Measurements from ENCODE around the gene CLINT1. TPM values are rescaled to one million over a fixed set of nuclear protein-coding genes. Genes with fewer than 3 reads are reported as not detected.

CLINT1 gene
- total and polyA plus RNA-seq, 9 of the 15 experiments (the other 6 are each of a cell fraction or from before 2014, with no cell fraction given) = 23.6 to 125 (median 71.4) TPM

DNA sequence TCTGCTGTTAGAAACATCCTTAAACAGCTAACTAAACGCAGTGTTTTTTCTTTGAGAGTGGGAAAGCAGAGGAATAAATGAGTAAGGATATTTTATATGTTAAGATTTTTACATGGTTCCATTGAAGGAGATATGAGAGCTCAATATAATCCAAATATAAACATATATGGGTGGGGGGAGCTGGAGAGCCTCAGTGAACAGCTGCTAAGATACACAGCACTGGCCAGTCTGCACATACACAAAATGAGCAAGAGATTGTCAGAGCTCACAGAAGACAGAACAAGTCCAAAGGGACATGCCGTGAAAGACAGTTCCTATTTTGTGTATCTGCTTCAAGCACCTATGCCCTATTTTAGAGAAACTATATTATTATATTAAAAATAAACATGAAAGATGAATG lies 46.9 kb downstream of the CLINT1 start:
- H3K9me3 ChIP-seq (replicated peaks; ENCODE audit: control insufficient read depth, insufficient read depth, low read depth, low read length) = no peaks in the 10 kb centered on the region
- ChIA-PET CTCF (ENCODE audit: low intra/inter-chr PET ratio) (no interaction called here), POLR2A (no interaction called here)
- no peak overlapping the region for H3K9ac ChIP-seq (ENCODE audit: insufficient read depth in 1 of 2, low read depth in 2 of 2, low read length in 2 of 2)
- H2AFZ ChIP-seq (ENCODE audit: low read depth, low read length) = no peak overlapping the region
- WGBS (ENCODE audit: insufficient coverage, low coverage, missing lambda C conversion rate) = 97% methylated on average over 2 of the region's 2 CpGs
- FAIRE-seq (no peak), DNase-seq (ENCODE audit: extremely low read depth in 1 of 4, low spot score in 3 of 4) (no peak), ATAC-seq (no peak)
- H3K27me3 ChIP-seq (ENCODE audit: control insufficient read depth in 2 of 2, insufficient read depth in 2 of 2, low read length in 2 of 2) = no peaks in the 10 kb centered on the region
- intact Hi-C loops (cut with micrococcal nuclease) (no loop called here), in situ Hi-C loops (cut with MboI) (no loop called here)
- no TSS peak for BruUV-seq (replicated peaks)
- no peak overlapping the region for H3K27ac ChIP-seq (ENCODE audit: extremely low read depth, low read depth, low read length)
- H3K4me2 ChIP-seq (ENCODE audit: insufficient read depth, low read length) = no peak overlapping the region
- no peaks in the 10 kb centered on the region for H4K20me1 ChIP-seq (replicated peaks; ENCODE audit: control insufficient read depth, insufficient read depth, low read length)
- no peaks in the 10 kb centered on the region for H3K4me1 ChIP-seq (replicated peaks in 1 of 2; ENCODE audit: control insufficient read depth in 2 of 2, insufficient read depth in 2 of 2, low read length in 2 of 2)
- no peaks in the 10 kb centered on the region for H3K9me1 ChIP-seq (ENCODE audit: control insufficient read depth, insufficient read depth, low read length)
- no peak overlapping the region for H3K4me3 ChIP-seq
- H3K79me2 ChIP-seq (ENCODE audit: control insufficient read depth, insufficient read depth, low read length) = 0 out of 3 replicates have a peak, but pooled peaks cover 4% of the 10 kb centered on the region
- H3K36me3 ChIP-seq (ENCODE audit: control insufficient read depth, insufficient read depth, low read length) = peaks cover 89% of the 10 kb centered on the region
- no peak for TF ChIP-seq EWSR1 (IDR thresholded peaks at IDR 0.05; ENCODE audit: borderline replicate concordance, low read depth, partially characterized antibody)
- no peak for TF ChIP-seq RBM25 (IDR thresholded peaks at IDR 0.05; ENCODE audit: low read depth, low read length, severe bottlenecking)
- TF ChIP-seq, protein P1, sequence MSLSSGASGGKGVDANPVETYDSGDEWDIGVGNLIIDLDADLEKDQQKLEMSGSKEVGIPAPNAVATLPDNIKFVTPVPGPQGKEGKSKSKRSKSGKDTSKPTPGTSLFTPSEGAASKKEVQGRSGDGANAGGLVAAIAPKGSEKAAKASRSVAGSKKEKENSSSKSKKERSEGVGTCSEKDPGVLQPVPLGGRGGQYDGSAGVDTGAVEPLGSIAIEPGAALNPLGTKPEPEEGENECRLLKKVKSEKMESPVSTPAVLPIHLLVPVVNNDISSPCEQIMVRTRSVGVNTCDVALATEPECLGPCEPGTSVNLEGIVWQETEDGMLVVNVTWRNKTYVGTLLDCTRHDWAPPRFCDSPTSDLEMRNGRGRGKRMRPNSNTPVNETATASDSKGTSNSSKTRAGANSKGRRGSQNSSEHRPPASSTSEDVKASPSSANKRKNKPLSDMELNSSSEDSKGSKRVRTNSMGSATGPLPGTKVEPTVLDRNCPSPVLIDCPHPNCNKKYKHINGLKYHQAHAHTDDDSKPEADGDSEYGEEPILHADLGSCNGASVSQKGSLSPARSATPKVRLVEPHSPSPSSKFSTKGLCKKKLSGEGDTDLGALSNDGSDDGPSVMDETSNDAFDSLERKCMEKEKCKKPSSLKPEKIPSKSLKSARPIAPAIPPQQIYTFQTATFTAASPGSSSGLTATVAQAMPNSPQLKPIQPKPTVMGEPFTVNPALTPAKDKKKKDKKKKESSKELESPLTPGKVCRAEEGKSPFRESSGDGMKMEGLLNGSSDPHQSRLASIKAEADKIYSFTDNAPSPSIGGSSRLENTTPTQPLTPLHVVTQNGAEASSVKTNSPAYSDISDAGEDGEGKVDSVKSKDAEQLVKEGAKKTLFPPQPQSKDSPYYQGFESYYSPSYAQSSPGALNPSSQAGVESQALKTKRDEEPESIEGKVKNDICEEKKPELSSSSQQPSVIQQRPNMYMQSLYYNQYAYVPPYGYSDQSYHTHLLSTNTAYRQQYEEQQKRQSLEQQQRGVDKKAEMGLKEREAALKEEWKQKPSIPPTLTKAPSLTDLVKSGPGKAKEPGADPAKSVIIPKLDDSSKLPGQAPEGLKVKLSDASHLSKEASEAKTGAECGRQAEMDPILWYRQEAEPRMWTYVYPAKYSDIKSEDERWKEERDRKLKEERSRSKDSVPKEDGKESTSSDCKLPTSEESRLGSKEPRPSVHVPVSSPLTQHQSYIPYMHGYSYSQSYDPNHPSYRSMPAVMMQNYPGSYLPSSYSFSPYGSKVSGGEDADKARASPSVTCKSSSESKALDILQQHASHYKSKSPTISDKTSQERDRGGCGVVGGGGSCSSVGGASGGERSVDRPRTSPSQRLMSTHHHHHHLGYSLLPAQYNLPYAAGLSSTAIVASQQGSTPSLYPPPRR (CRISPR knock-in tag; IDR thresholded peaks at IDR 0.05; ENCODE audit: borderline replicate concordance) = no peak
- no peak for TF ChIP-seq RCOR1 (IDR thresholded peaks at IDR 0.05; ENCODE audit: borderline replicate concordance in 1 of 2, low read depth in 2 of 2, low read length in 2 of 2)
- no peak for TF ChIP-seq MEF2A (IDR thresholded peaks at IDR 0.05; ENCODE audit: control insufficient read depth, low read depth, low read length)
- TF ChIP-seq MEF2D (tag; conservative IDR thresholded peaks at IDR 0.05; ENCODE audit: low read depth) = no peak
- no peak for TF ChIP-seq ZNF507 (tag; conservative IDR thresholded peaks at IDR 0.05)
- TF ChIP-seq, protein P2, sequence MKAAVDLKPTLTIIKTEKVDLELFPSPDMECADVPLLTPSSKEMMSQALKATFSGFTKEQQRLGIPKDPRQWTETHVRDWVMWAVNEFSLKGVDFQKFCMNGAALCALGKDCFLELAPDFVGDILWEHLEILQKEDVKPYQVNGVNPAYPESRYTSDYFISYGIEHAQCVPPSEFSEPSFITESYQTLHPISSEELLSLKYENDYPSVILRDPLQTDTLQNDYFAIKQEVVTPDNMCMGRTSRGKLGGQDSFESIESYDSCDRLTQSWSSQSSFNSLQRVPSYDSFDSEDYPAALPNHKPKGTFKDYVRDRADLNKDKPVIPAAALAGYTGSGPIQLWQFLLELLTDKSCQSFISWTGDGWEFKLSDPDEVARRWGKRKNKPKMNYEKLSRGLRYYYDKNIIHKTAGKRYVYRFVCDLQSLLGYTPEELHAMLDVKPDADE (conservative IDR thresholded peaks at IDR 0.05; ENCODE audit: control insufficient read depth, low read depth, low read length) = no peak
- no peak for TF ChIP-seq MXI1 (IDR thresholded peaks at IDR 0.05; ENCODE audit: low read depth, low read length)
- no peak for TF ChIP-seq PHF21A (IDR thresholded peaks at IDR 0.05; ENCODE audit: borderline replicate concordance, low read depth)
- TF ChIP-seq HDAC1 (IDR thresholded peaks at IDR 0.05) = no peak
- no peak for TF ChIP-seq POLR3A (IDR thresholded peaks at IDR 0.05; ENCODE audit: borderline replicate concordance, extremely low read depth, insufficient read depth, insufficient read length)
- TF ChIP-seq, protein P3, sequence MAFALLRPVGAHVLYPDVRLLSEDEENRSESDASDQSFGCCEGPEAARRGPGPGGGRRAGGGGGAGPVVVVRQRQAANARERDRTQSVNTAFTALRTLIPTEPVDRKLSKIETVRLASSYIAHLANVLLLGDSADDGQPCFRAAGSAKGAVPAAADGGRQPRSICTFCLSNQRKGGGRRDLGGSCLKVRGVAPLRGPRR (CRISPR knock-in tag; IDR thresholded peaks at IDR 0.05) = no peak
- TF ChIP-seq ZNF589 (CRISPR knock-in tag; IDR thresholded peaks at IDR 0.05; ENCODE audit: low read depth) = no peak
- TF ChIP-seq SIX5 (IDR thresholded peaks at IDR 0.05; ENCODE audit: borderline replicate concordance in 1 of 2, insufficient read depth in 1 of 2, low read depth in 1 of 2, low read length in 2 of 2) = no peak
- TF ChIP-seq, protein P4, sequence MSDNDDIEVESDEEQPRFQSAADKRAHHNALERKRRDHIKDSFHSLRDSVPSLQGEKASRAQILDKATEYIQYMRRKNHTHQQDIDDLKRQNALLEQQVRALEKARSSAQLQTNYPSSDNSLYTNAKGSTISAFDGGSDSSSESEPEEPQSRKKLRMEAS (CRISPR knock-in tag; IDR thresholded peaks at IDR 0.05) = no peak

Measured in K562 (cell line).